ENCODE results near the gene HOXA1. TPM values are rescaled to one million over a fixed set of nuclear protein-coding genes. Genes with fewer than 3 reads are reported as not detected.

The HOXA1 gene
- total RNA-seq, 4 donors from 2014 or later, result 1.6 to 2.5 (median 2.2) TPM

GRCh38 chr7:27088002-27088922 lies 7.5 kb downstream of the HOXA1 start:
- peak overlapping the region in 1 of 4 donors; percentile 25 for H3K4me3 ChIP-seq
- intact Hi-C loops (cut with DNase I), result no loop called here
- peaks cover 0 to 7% (median 0%) of the 10 kb centered on the region in 3 donors for H3K4me1 ChIP-seq
- H3K9me3 ChIP-seq, result no peaks in the 10 kb centered on the region
- no peak overlapping the region for H3K27ac ChIP-seq
- 60 to 68% methylated on average over 16 to 22 of the region's 68 CpGs for WGBS, 2 donors
- DNase-seq, result no peak
- no peaks in the 10 kb centered on the region for H3K36me3 ChIP-seq
- H3K27me3 ChIP-seq, result peaks cover 0 to 35% (median 4%) of the 10 kb centered on the region in 4 donors
- no peak for TF ChIP-seq POLR2A (IDR thresholded peaks at IDR 0.05)
- no peak for TF ChIP-seq CTCF (IDR thresholded peaks at IDR 0.05)

- Histone ChIP-seq H3K36me3 (no peaks in the 10 kb centered on the region), H3K27ac (no peak overlapping the region), H3K4me1 (peaks cover 0 to 16% (median 0%) of the 10 kb centered on the region in 3 donors), H3K9me3 (no peaks in the 10 kb centered on the region), H3K27me3 (peaks cover 0 to 19% (median 4%) of the 10 kb centered on the region in 4 donors), H3K4me3 (no peak overlapping the region)
- intact Hi-C loops (cut with DNase I), result no loop called here
- WGBS, 2 donors, result 88% methylated on average over 2 of the region's 2 CpGs
- DNase-seq, result no peak
- TF ChIP-seq CTCF (IDR thresholded peaks at IDR 0.05) (no peak), POLR2A (IDR thresholded peaks at IDR 0.05) (no peak)
These were observed 12.2 kb downstream of the HOXA1 start for GRCh38 chr7:27083646-27084045.

GRCh38 chr7:27082171-27082570 lies 13.6 kb downstream of the HOXA1 start:
- 73 to 75% methylated on average over 1 of the region's 1 CpG for WGBS, 2 donors
- peaks cover 0 to 4% (median 0%) of the 10 kb centered on the region in 4 donors for H3K27me3 ChIP-seq
- no peaks in the 10 kb centered on the region for H3K36me3 ChIP-seq
- peaks cover 0 to 9% (median 0%) of the 10 kb centered on the region in 3 donors for H3K4me1 ChIP-seq
- H3K27ac ChIP-seq, result no peak overlapping the region
- H3K4me3 ChIP-seq, result no peak overlapping the region
- no peak for TF ChIP-seq POLR2A (IDR thresholded peaks at IDR 0.05)
- TF ChIP-seq CTCF (IDR thresholded peaks at IDR 0.05), result no peak
- intact Hi-C loops (cut with DNase I), result no loop called here
- no peak for DNase-seq
- no peaks in the 10 kb centered on the region for H3K9me3 ChIP-seq

GRCh38 chr7:27080844-27081436 lies 14.9 kb downstream of the HOXA1 start:
- no peak for DNase-seq
- Histone ChIP-seq H3K27me3 (no peaks in the 10 kb centered on the region), H3K36me3 (no peaks in the 10 kb centered on the region), H3K4me3 (no peak overlapping the region), H3K4me1 (peaks cover 0 to 9% (median 0%) of the 10 kb centered on the region in 3 donors), H3K9me3 (no peaks in the 10 kb centered on the region), H3K27ac (no peak overlapping the region)
- WGBS, 2 donors, result 49 to 58% methylated on average over 4 of the region's 4 CpGs
- intact Hi-C loops (cut with DNase I), result no loop called here
- no peak for TF ChIP-seq CTCF (IDR thresholded peaks at IDR 0.05)
- TF ChIP-seq POLR2A (IDR thresholded peaks at IDR 0.05), result no peak

Data from esophagus squamous epithelium (tissue), 5 donors.